ENCODE results near the gene UROS. TPM values are rescaled to one million over a fixed set of nuclear protein-coding genes. Genes with fewer than 3 reads are reported as not detected.
A peak's percentile ranks its signal among the peaks of the same experiment; 100 is the strongest.

UROS gene
- 98.4 and 101 TPM in 2 replicates for total RNA-seq (2014; rRNA removed; shearing (Covaris generic))

DNA sequence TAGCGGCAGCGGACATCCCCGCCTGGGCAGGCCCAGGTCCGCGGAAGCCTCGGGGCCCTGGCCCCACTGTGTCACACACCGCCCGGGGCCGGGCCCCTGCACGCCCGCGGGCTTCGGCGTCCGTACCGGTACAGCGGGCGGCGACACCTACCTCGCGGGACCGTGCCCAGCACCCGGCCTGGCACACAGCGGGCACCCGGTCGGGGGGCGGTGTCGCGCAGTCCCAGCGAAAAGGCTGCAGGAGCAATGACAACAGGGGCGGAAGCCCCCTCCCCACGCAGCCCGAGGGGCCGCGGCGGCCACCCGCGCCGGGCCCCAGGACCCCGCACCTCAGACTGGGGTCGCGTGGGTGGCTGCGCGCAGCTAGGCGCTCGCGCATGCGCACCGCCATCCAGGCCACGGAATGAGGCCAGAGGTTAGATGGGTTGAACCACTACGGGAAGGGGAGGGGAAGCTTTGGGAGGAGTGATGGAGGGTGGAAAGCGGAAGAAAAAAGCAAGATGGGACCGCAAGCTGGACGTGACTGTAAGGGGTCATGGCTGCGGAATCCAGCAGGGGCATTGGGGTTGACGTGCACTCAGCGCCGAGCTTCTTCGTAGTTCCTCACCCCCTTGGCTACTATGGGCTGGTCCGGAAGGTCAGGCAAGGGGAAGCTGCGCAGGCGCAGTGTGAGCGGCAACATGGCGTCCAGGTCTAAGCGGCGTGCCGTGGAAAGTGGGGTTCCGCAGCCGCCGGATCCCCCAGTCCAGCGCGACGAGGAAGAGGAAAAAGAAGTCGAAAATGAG lies at the start of gene UROS, which contains the start of gene BCCIP:
Gene UROS, minus strand, starts transcription at position 381 of the 785 bp plus-strand sequence. CDS start 6,759 bp downstream, outside the sequence.
Gene BCCIP, plus strand, starts transcription at position 669 of the 785 bp plus-strand sequence. Its CDS starts 12 bp downstream, at position 681.
- peak; percentile 69 for DNase-seq (ENCODE audit: low spot score)

- no peak for DNase-seq (ENCODE audit: low spot score)
Measured at GRCh38 chr10:125871338-125871737, 48.3 kb upstream of the UROS start.

- DNase-seq (ENCODE audit: low spot score), result peak; percentile 32
Measured at GRCh38 chr10:125868372-125868975, 45.4 kb upstream of the UROS start.

- DNase-seq (ENCODE audit: low spot score), result no peak
Measured at GRCh38 chr10:125866421-125867029, 43.5 kb upstream of the UROS start.

DNA sequence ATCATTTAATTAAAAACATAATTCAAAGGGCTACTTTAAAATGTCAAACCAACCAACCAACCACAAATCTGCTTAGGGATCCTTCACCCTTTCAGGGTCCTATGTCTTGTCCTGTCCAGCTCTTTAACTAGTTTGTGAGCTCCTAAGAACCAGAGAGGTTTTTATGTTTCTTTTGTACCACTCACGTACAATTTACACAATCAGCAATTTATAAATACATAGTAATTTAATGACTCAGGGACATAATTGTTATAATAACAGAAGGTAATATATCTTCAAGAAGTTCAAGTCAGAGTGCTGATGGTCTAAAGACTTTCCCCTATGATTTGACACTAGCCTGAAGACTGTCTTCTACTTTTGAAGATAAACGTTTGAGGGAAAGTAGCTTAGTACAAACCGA lies 42.1 kb upstream of the UROS start:
- DNase-seq (ENCODE audit: low spot score), result no peak

DNA sequence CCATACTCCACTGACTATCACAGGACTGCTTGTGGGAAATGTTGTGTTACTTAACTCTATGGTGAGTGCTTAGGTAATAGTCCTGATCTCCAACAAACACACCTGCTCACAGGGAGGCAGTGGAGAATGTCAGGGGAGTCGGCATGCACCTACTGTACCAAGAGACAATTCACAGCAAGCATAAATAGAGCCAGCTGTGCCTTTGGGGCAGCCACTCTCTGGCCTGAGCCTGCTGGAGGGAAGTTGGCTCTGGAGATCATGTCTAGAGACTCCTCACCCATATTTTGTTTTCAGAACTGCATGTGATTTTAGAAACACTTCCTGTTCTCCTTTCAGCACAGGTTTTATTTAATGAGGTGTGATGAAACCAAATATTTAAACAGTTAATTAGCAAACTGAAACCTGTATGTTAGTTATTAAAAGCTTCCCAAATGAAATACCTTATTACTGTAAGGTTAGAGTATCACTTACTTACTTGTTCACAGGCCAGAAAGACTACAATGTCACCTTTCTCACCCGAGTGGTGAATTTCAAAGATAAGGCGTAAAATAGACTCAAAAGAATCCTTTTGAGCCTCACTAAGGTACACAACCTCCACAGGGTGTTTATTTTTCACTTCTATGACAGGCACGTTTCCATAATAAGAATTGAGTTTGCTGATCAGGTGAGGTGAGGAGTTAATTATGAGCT lies 36.2 kb upstream of the UROS start:
- DNase-seq (ENCODE audit: low spot score), result no peak

GRCh38 chr10:125857185-125857760 lies 34.2 kb upstream of the UROS start:
- DNase-seq (ENCODE audit: low spot score), result no peak

DNA sequence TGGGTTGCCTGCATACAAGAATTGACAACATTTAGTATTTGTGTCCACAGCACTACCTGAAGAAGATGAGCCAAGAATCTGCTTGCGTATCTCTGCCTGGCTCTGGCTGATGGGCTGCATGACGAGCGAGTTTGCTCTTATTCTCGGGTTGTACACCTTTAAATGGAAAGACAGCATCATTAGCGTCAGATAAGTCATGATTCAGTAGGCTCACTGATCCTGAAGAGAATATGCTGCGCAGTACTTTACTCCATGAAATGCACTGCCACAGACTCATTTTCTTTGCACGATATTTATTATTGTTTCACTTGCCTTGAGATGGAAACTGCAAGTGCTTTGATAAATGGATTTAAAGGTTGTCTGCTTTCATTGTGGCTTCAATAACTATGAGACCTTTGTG lies 29.4 kb upstream of the UROS start:
- DNase-seq (ENCODE audit: low spot score), result no peak

GRCh38 chr10:125850766-125851731 lies 28.0 kb upstream of the UROS start:
- no peak for DNase-seq (ENCODE audit: low spot score)

- DNase-seq (ENCODE audit: low spot score), result no peak
Measured at GRCh38 chr10:125849448-125849847, 26.4 kb upstream of the UROS start.

- no peak for DNase-seq (ENCODE audit: low spot score)
Measured at GRCh38 chr10:125848857-125849256, 25.8 kb upstream of the UROS start.

- no peak for DNase-seq (ENCODE audit: low spot score)
Measured at GRCh38 chr10:125848371-125848770, 25.3 kb upstream of the UROS start.

DNA sequence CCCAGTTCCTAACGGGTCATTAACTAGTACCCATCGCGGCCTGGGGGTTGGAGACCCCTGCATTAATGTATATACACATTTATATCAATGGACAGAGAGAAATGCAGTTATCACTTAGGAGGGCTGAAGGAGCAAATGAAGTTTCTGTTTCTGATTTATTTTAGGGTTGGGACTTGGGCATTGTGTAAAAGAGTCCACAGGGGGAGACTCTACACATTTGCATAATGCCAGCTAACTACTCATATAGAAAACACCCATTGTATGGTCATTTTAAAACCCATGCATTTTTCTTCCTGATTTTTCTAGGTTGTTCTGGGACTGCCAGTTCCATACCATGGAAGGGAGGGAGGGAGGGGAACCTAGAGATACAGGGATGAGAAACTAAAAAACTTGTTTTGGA lies 23.8 kb upstream of the UROS start:
- no peak for DNase-seq (ENCODE audit: low spot score)

DNA sequence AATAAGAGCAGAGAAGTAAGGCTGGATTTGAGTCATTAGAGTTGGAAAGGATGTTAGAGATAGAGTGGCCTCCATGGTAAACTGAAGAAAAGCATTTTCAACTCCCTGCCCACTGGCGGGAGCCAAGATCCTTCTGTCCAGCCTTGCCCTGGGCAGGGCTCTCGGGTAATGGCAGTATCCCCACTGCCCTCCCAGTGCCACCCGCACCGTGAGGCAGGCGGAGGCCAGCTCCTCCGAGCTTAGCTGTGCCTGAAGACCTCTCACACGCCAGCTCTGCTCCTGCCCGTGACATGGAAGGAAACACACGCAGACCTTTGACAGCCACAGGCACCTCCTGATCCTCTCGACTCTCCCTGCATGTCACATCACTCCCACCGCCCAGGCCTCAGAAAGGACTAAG lies 22.6 kb upstream of the UROS start:
- no peak for DNase-seq (ENCODE audit: low spot score)

GRCh38 chr10:125844751-125845221 lies 21.7 kb upstream of the UROS start:
- no peak for DNase-seq (ENCODE audit: low spot score)

- no peak for DNase-seq (ENCODE audit: low spot score)
Measured at GRCh38 chr10:125843603-125844329, 20.7 kb upstream of the UROS start.

DNA sequence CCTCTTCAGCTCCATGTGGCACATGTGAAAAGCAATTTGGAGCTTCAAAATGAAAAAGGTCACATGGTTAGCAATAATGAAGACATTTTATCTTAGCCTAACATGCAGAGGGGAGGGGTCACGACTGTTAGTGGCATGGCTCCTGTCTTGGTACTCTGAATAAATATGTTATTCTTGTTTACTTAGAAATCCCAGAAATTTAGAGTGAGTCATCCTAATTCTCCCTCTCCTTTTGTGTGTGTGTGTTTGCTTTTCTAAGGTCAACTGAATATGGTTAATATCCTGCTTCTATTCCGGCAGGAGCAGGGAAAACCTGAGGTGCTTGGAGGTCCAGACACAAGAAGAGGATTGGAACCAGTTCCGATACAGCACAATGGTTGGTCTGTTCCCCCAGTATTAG lies 17.9 kb upstream of the UROS start:
- no peak for DNase-seq (ENCODE audit: low spot score)

- DNase-seq (ENCODE audit: low spot score), result no peak
Measured at GRCh38 chr10:125840406-125840805, 17.3 kb upstream of the UROS start.

DNA sequence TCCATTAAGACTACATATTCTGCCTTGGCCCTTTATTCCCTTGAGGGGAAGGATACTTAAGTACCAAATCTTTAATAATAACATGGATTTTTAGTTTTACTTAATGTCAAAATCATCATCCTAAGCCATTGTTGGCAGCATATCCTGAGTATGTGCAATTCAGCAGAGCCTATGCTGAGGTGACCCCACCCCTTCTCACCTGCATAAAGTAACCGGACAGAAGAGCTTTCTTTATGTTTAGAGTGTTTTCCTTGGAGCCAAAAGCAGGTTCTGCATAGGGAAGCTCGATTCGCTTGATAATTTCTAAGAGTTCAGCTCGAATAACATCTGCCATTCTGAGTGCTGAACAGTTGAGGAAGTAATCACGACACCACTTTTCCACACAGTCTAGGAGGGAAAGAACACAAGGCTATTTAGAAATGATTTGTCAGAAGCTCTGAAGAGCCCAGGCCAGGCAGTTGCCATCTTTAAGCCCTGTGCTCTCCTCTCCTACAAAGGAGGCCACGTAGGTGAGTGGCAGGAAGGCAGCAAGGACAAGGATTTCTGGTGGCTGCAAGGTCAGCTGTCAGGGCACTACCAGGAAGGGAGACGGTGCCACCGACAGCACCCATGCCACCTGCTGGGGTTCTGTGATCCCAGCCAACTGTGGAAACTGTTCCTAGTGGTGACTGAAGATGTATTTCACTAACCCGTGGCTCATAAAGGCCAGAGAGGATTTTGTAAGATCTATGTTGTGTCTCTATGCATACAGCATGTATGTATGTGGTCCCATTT lies 15.9 kb upstream of the UROS start:
- no peak for DNase-seq (ENCODE audit: low spot score)
